ENCODE results near the gene PTPRM. TPM values are rescaled to one million over a fixed set of nuclear protein-coding genes. Genes with fewer than 3 reads are reported as not detected.

The PTPRM gene
- total RNA-seq, 1 experiment from 2014 or later: 100.0 TPM

GRCh38 chr18:8272254-8272653 is 705.1 kb downstream of the PTPRM start:
- Mint-ChIP-seq H3K36me3 (ENCODE audit: insufficient read depth, unreplicated experiment) (peaks cover 19% of the 10 kb centered on the region), H3K27me3 (ENCODE audit: insufficient read depth, unreplicated experiment) (no peaks in the 10 kb centered on the region), H3K4me1 (ENCODE audit: low read depth, unreplicated experiment) (no peaks in the 10 kb centered on the region), H3K9me3 (ENCODE audit: unreplicated experiment) (no peaks in the 10 kb centered on the region), H3K27ac (ENCODE audit: unreplicated experiment) (no peak overlapping the region), H3K4me3 (ENCODE audit: unreplicated experiment) (no peak overlapping the region)
- no peak for DNase-seq
- no TSS peak for BruUV-seq (replicated peaks)
- CTCF ChIA-PET: no interaction called here
- Histone ChIP-seq H3K36me3 (ENCODE audit: control insufficient read depth, insufficient read depth, low read length) (no peaks in the 10 kb centered on the region), H3K4me3 (ENCODE audit: low read depth, low read length) (no peak overlapping the region), H3K27me3 (replicated peaks; ENCODE audit: control insufficient read depth, insufficient read depth, low read length) (no peaks in the 10 kb centered on the region), H3K4me1 (no peaks in the 10 kb centered on the region), H3K9me3 (no peaks in the 10 kb centered on the region)
- TF ChIP-seq, protein P1, sequence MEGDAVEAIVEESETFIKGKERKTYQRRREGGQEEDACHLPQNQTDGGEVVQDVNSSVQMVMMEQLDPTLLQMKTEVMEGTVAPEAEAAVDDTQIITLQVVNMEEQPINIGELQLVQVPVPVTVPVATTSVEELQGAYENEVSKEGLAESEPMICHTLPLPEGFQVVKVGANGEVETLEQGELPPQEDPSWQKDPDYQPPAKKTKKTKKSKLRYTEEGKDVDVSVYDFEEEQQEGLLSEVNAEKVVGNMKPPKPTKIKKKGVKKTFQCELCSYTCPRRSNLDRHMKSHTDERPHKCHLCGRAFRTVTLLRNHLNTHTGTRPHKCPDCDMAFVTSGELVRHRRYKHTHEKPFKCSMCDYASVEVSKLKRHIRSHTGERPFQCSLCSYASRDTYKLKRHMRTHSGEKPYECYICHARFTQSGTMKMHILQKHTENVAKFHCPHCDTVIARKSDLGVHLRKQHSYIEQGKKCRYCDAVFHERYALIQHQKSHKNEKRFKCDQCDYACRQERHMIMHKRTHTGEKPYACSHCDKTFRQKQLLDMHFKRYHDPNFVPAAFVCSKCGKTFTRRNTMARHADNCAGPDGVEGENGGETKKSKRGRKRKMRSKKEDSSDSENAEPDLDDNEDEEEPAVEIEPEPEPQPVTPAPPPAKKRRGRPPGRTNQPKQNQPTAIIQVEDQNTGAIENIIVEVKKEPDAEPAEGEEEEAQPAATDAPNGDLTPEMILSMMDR (IDR thresholded peaks at IDR 0.05; ENCODE audit: insufficient read depth in 1 of 2, low read depth in 1 of 2, low read length in 1 of 2, severe bottlenecking in 1 of 2, unreplicated experiment in 1 of 2): no peak
- POLR2A ChIA-PET: no interaction called here
- intact Hi-C loops (cut with micrococcal nuclease; ENCODE audit: unreplicated experiment): no loop called here

GRCh38 chr18:8274370-8274769 is 707.3 kb downstream of the PTPRM start:
- no TSS peak for BruUV-seq (replicated peaks)

DNA sequence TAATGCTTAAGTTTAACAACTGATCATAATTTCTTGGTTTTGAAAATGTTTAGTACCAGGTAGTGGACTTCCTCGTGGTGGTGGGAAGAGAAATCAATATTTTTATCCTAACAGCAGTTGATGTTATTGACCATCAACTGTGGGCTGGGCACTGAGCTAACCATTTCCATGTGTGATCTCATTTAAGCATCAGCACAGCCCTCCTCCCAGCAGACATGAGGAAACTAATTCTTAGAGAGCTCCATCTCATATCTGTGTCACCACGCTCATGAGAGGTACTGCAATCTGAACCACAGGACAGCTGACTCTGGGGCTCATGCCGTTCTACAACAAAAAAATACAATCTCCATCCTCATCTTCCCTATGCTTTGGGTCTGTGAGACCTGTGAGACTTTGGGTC is 709.3 kb downstream of the PTPRM start:
- no peaks in the 10 kb centered on the region for H3K27me3 ChIP-seq (replicated peaks; ENCODE audit: control insufficient read depth, insufficient read depth, low read length)
- Mint-ChIP-seq H3K36me3 (ENCODE audit: insufficient read depth, unreplicated experiment) (peaks cover 19% of the 10 kb centered on the region), H3K27ac (ENCODE audit: unreplicated experiment) (no peak overlapping the region), H3K9me3 (ENCODE audit: unreplicated experiment) (no peaks in the 10 kb centered on the region), H3K4me1 (ENCODE audit: low read depth, unreplicated experiment) (no peaks in the 10 kb centered on the region), H3K4me3 (ENCODE audit: unreplicated experiment) (no peak overlapping the region), H3K27me3 (ENCODE audit: insufficient read depth, unreplicated experiment) (no peaks in the 10 kb centered on the region)
- no peak overlapping the region for H3K4me3 ChIP-seq (ENCODE audit: low read depth, low read length)
- no peak for DNase-seq
- no peaks in the 10 kb centered on the region for H3K4me1 ChIP-seq
- H3K36me3 ChIP-seq (ENCODE audit: control insufficient read depth, insufficient read depth, low read length): no peaks in the 10 kb centered on the region; the same call in 1 of the 2 replicates
- ChIA-PET POLR2A (no interaction called here), CTCF (no interaction called here)
- intact Hi-C loops (cut with micrococcal nuclease; ENCODE audit: unreplicated experiment): no loop called here
- TF ChIP-seq, protein P1 (IDR thresholded peaks at IDR 0.05; ENCODE audit: insufficient read depth in 1 of 2, low read depth in 1 of 2, low read length in 1 of 2, severe bottlenecking in 1 of 2, unreplicated experiment in 1 of 2): no peak
- H3K9me3 ChIP-seq: no peaks in the 10 kb centered on the region
- no TSS peak for BruUV-seq (replicated peaks)

More at GRCh38 chr18:8274370-8274769, 707.3 kb downstream of the PTPRM start:
- TF ChIP-seq, protein P1 (IDR thresholded peaks at IDR 0.05; ENCODE audit: insufficient read depth in 1 of 2, low read depth in 1 of 2, low read length in 1 of 2, severe bottlenecking in 1 of 2, unreplicated experiment in 1 of 2): no peak
- Mint-ChIP-seq H3K4me1 (ENCODE audit: low read depth, unreplicated experiment) (no peaks in the 10 kb centered on the region), H3K9me3 (ENCODE audit: unreplicated experiment) (no peaks in the 10 kb centered on the region), H3K36me3 (ENCODE audit: insufficient read depth, unreplicated experiment) (peaks cover 12% of the 10 kb centered on the region), H3K4me3 (ENCODE audit: unreplicated experiment) (no peak overlapping the region), H3K27me3 (ENCODE audit: insufficient read depth, unreplicated experiment) (no peaks in the 10 kb centered on the region), H3K27ac (ENCODE audit: unreplicated experiment) (no peak overlapping the region)
- POLR2A ChIA-PET: no interaction called here
- Histone ChIP-seq H3K36me3 (ENCODE audit: control insufficient read depth, insufficient read depth, low read length) (no peaks in the 10 kb centered on the region; the same call in 1 of the 2 replicates), H3K4me1 (no peaks in the 10 kb centered on the region), H3K9me3 (no peaks in the 10 kb centered on the region), H3K4me3 (ENCODE audit: low read depth, low read length) (no peak overlapping the region), H3K27me3 (replicated peaks; ENCODE audit: control insufficient read depth, insufficient read depth, low read length) (no peaks in the 10 kb centered on the region)
- intact Hi-C loops (cut with micrococcal nuclease; ENCODE audit: unreplicated experiment): no loop called here
- DNase-seq: no peak
- CTCF ChIA-PET: no interaction called here

Measured in Caco-2 (cell line).